GM18870 (cell line): Measurements from ENCODE around the gene RAB36.

ENCODE experiments used
- ATAC-seq: cut with Tn5 transposase; IDR thresholded peaks from one replicate; pipeline ENCODE4 v1.9.1; 2021; ENCODE audit warnings: moderate library complexity; ENCODE audit not compliant: unreplicated experiment

Gene RAB36, protein sequence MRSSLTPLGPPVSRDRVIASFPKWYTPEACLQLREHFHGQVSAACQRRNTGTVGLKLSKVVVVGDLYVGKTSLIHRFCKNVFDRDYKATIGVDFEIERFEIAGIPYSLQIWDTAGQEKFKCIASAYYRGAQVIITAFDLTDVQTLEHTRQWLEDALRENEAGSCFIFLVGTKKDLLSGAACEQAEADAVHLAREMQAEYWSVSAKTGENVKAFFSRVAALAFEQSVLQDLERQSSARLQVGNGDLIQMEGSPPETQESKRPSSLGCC

DNA sequence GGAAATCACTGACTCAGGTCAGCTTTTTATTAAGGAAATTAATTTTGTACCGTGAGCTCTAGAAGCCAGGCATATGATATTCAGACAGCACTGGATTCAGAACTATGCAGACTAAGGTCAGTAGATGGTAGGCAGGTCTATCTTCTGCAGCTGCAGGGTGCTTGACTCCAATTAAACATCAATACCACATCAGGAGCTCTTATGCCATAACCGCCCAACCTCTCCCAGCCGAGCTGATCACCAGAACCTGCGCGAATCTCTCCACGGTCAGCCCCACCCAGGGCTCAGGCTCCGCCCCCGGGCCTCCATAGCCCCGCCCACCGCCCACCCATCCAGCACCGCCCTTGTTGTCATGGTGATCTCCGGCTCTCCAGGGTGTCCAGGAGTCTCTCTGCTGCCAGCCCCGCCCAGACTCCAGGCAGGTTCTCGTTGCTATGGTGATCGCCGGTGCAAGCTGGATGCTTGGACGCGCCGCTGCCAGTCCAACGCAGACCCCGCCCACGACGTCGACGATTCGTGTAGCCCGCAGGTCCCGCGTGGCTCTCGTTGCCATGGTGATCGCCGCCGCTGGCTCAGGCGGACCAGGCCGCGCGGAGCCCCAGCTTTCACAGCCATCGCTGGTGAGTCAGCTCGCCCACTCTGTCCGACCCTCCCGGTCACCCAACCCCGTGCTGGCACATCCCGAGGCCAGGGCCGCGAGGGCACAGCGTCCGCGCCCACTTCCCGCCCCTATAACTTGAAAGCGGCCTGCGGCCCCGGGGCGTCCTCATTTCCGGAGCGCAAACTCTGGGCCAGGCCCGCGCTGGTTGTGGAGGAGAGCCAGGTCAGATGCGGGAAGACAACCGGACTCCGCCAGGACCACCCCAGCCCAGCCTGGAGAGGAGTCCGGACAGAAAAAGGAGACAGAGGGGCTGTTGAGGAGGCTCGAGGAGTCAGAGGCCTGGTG, at the start of gene RAB36:
Gene RAB36, plus strand, starts transcription at position 546 of the 946 bp plus-strand sequence. CDS start 1,140 bp downstream, outside the sequence.
- ATAC-seq: no peak

DNA sequence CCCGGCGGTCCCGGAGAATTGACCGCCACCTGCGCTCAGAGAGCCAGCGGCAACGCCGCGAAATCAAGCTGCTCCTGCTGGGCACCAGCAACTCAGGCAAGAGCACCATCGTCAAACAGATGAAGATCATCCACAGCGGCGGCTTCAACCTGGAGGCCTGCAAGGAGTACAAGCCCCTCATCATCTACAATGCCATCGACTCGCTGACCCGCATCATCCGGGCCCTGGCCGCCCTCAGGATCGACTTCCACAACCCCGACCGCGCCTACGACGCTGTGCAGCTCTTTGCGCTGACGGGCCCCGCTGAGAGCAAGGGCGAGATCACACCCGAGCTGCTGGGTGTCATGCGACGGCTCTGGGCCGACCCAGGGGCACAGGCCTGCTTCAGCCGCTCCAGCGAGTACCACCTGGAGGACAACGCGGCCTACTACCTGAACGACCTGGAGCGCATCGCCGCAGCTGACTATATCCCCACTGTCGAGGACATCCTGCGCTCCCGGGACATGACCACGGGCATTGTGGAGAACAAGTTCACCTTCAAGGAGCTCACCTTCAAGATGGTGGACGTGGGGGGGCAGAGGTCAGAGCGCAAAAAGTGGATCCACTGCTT, 49.4 kb upstream of the RAB36 start:
- no peak for ATAC-seq

DNA sequence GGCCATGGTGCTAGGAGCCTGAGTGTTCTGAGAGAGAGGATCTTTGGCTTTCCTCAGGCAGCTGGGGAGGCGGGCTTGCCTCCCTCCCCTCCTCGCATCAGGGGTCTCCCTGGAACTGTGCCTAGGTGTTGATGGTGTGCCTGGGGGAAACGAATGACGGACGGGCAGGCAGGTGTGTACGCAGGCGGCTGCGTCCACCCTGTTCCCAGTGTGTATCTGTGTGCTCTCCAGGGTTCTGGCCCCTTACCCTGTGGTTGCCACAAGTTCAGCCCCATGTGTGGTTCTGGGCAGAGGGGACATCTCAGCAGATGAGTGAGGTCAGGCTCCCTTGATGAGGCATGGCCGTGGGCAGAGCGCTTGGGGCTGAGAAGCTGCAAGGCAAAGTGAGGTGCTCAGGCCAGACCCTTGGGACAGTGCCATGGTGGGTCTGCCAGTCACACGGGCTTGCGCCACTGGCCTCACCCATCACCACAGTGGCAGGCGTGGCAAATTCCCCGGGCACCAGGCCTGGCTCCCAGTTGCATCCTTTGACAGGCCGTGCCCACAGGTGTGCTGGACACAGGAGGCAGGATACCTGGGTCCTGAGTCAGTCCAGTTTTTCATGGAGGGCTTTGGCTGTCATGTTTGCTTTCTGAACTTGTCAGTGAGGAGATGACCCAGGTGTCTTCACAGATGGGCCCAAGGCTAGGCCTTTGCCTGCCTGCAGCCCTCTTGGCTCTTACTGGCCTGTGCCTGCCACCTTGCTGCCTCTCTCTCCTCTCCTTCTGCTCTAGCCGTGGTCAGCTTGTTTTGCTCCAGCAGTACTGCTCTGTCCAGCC, 47.7 kb upstream of the RAB36 start:
- ATAC-seq: no peak

DNA sequence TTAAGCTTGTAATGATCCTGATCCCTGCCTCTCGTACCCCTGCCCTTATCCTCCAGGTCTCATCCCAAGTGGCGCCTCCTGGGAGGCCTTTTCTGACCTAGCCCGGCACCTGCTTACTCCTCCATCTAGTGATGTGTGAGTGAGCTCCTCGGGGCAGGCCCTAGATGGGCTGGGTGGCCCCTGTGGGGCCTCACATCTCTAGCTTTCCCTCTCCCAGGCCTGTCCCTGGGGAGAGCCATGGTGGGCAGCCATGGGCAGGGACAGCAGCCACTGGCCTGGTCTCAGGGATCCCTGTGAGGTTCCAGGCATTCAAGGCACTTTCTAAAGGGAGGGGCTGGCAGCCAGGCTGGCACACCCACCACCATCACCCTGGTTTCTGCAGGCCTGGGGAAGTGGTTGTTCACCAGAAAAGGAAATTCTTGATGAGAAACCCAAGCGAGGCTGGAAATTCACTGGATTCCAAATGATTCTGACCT, 47.0 kb upstream of the RAB36 start:
- no peak for ATAC-seq

DNA sequence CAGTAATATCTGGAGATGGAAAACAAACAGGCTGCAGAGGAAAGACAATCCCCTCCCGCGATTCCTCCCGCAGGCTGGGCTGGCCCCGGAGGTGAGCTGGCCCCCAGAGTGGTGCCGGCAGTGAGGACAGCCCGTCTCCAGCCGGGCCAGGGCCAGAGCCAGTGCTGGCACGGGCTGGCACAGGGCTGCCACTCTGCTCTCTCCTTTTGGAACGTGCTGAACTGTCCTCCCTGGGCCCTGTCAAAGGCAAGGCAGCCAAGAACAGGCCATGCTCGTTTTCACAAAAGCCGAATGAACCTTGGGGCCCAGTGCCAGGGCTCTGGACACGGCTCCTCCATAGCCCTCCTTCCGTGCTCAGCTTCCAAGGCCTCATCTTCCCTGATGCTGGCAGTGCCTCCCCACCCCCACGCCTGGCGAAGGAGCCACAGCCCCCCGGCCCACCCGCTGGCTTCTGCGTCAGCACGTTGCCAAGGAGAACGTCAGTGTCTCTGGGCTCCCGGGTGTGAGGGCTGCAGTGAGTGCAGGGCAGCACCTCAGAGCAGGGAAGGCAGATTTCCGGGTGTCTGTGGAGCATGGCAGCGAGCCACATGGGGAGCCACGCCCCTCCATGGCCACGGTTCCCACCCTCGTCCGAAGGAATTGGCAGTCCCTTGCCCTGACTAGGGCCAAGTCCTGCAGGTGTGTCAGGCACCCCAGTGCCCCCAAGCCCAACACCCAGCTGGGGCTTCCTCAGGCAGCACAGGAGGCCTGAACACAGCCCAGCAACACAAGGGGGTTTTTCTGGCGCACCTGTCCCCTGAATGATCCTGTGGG, 46.4 kb upstream of the RAB36 start:
- ATAC-seq: no peak

DNA sequence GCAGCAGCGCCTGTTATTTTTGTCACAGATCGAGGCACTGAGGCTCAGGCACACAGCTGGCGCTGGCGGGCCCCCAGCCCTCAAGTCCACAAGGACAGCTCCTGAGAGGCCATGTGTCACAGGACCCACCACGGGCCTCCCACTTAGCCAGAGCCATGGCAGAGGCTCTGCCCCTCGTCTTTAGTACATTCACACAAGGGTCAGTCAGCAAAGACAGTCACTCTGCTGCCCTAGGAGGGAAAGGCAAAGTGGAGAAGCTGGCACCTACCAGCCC, 45.8 kb upstream of the RAB36 start:
- ATAC-seq: no peak

DNA sequence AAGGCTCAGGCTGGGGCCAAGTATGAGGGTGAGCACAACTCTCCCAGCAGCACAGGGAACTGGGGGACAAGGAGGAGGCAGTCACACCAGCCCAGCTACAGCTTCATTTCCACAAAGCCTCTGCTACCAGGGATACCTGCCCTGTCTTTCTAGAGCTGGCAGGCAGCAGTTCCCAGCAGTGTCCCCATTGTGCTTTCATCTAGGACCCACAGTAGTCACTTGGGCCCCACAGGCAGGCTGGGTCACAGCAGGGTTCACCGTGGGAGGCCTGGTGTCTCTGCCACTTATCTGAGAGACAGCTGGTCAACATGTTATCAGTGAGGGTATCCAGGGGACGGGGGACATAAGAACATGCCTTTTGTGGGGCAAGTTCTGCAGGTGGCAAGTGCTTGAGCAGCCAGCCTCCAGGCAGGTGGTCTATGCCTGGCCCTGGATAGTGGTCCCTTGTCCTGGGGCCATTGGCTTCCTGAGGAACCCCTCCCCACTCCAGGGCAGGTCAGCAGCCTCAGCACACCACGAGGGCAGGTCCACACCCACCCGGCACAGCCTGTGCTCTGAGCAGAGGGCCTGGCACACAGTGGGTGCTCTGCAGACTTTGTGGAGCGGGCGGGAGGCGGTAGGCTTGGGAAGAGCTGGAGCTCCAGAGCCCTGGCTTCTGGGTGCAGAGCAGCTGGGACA, 45.0 kb upstream of the RAB36 start:
- ATAC-seq: no peak

DNA sequence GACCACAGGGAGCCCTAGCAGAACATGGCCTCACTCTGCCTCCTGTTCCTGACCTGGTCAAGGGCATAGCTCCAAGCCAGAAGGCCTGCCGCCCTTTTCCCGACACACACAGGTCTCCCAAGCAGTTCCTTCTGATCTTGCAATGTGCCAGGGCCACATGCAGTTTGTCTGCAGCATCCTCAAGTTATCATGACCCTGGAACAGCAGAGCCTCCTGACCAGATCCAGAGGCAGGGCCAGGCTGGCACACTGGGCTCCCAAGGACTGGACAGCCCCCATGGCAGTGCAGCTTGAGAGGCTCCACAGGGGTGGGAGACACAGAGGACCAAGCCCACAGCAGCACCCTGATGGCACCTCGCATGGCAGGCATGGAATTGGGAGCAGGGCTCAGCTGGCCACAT, 43.8 kb upstream of the RAB36 start:
- ATAC-seq: no peak

DNA sequence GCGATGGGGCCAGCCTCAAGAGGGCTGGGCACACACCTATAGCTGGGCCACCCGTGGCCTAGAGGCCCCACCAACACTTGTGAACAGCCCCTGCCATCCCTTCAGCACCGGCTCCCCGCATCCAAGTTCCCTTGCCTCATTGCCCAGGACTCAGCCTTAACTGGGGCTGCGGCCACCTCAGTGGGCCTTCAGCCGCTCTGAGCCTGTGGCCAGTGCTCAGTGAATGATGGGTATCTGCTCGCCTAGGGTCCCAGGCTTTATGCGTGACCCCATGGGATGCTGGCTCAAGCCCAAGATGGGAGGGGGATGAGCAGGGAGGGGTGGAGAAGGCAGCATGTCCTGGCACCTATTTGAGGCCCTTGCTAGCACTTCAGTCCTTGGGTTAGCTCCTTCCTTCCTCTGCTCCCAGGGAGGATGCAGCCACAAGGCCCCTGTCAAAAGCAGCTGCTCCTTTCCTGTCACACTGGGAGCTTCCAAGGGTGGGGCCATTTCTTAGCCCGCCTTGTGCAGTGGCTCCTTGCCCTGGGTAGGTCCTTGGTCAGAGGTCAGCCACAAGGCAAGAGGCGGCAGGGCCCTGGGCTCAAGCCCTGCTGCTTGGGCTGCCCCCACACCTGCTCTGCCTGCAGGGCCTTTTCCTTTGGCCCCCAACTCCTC, 43.1 kb upstream of the RAB36 start:
- ATAC-seq: no peak

DNA sequence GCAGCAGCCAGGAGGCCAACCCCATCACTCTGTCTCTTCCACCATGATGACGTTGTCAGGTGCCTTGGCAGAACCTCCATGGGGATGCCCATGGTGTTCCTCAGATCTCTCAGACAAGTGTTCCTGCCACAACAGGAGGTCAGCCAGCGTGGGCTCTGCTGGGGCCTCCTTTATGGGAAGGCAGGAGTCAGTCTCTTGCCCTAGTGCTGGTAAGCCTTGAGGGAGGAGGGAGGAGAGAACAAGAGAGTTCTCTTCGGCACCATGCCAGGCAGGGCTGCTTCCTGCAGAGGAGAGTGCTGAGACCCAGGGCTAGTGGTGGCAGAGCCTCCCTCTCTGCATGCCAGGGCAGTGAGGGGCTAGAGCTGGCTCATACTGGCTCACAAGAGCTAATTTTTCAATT, 42.5 kb upstream of the RAB36 start:
- ATAC-seq: no peak

DNA sequence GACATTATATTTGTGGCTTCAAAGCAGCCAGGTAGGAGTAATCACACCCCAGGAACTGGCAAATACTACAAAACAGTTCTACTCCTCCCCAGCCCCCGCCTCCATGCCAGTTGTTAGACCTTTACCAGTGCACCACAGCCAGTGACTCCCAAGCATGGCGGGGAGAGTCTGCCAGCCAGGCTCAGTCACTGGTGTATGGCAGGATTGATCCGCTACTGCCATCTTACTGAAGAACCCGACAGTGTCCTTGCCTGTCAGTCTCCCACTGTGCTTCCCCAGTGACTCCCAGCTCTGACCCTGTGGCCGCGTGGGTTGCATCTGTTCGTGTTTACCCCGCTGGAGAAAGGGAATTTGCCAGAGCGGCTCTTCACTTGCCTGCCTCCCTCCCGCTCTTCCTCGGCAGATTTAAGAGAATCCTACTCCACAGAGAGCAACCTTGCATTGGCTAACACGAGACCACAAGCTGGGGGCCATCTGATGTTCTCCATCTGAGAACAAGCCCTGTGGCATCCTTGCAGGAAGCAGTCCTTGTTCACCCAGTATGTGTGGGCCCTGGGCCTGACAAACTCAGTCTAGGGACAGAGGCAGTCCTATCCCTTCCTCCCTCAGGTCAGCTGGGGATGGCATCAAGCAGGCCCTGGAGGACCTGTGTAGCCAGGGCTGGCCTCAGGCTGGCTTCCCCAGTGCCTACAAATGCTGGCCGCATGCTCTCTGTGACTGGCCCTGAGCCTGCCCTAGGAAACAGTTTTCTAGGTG, 41.9 kb upstream of the RAB36 start:
- ATAC-seq: no peak

DNA sequence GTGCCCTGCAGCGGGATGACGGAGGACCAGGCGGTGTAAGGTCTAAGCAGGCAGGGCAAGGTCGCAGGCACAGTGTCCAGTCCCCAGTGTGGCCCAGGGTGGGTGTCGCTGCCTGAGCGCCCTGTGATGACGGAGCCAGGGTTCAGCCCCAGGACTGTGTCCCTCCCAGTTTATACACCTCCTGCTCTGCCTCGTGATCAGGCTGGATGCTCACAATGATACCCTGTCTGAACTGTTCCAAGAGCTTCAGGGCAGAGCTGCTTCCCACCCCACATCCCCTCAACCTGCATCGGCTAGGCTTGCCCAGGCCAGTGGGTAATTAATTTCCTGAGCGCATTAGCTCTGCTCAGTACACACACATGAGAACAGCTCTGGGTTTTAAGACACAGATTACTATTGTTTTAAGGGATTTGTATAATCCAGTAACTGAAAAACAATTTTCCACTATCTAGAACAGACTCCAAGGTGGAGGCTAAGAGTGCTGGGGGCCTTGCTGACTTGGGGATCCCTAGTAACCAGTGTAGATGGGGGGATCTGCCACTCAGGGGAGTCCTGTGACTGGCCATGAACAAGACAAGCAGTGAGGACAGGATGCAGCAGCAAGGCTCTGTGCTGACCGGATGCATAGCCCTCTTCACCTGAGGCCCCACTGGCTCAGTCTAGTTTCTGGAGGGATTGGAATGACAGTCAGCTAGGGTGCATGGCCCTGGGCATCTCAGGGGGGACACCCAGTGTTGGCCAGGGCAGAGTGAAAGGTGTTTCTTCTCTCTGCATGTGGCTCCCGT, 40.9 kb upstream of the RAB36 start:
- no peak for ATAC-seq

DNA sequence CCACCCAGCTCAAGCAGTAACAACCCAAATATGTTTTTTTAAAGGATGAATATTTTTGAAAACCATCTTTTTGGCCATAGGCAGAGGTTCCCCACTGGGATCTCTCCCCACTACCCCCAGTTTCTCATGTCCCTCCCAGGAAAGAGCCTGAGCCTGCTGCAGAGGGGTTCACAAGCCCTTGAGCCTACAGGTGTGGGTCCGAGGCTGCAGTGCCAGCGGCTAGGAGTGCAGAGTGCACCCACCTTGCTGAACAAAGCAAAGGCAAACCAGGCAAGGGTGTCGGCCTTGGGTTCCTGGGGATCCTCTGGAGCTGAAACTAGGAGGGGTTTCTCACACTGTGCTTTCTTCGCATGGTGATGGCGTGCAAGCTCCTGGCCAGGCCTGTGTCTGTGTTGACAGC, 40.0 kb upstream of the RAB36 start:
- ATAC-seq: no peak

DNA sequence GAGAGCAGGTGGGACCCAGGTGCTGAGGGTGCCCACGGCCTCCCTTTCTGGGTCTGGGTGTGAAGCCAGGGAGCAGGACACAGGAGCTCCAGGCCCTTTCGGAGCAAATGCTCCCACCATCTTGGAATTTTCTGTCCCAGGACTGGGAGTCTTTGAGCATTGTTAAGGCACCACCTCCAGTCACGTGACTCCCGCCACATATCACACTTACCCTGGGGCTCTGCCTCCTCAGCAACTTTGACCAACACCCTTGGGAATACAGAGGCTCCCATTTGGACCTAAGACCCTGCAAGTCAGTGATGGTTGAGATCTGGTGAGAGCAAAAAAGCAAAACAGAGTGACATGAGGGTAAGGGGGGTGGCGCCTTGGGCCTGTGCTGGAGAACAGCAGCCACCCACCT, 39.4 kb upstream of the RAB36 start:
- no peak for ATAC-seq

DNA sequence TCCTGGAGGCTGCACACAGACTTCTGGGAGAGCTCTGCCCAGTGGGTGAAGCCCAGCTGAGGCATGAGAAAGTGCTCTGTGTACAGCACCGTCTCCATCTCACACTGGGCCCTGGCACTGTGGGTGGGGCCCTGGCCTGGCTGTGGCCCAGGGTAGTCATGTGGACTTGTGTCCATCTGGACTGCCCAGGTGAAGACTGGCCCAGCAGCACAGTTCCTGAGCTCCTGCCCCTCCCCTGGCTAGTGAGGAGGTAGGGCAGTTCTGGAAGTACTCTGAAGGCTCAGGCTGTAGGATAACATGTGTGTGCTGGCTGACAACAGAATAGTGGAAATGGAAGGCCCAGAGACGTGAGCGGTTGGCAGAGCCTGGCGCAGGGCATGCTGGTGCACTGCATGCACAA, 38.9 kb upstream of the RAB36 start:
- ATAC-seq: no peak

DNA sequence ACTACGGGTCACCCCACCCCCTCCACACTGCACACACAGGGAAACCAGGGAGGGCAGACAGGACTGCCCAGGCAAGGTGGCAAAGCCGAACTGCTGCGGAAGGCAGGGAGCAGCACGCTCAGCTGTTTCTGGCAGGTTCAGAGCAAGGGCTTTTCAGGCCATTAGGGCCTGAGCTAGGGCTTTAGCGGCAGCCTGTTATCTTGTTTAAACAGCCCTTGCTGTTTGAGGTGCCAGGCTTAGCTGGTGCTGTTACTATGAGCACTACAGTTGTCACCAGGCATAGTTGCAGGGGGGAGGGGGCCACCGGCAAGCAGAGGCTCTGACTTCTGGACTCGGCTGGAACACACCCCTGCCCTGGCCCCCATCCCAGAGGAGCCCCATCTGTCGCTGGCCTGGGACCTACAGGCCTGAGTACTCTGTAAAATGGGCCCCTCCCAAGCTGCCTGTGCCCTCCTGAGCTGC, 38.3 kb upstream of the RAB36 start:
- ATAC-seq: no peak

DNA sequence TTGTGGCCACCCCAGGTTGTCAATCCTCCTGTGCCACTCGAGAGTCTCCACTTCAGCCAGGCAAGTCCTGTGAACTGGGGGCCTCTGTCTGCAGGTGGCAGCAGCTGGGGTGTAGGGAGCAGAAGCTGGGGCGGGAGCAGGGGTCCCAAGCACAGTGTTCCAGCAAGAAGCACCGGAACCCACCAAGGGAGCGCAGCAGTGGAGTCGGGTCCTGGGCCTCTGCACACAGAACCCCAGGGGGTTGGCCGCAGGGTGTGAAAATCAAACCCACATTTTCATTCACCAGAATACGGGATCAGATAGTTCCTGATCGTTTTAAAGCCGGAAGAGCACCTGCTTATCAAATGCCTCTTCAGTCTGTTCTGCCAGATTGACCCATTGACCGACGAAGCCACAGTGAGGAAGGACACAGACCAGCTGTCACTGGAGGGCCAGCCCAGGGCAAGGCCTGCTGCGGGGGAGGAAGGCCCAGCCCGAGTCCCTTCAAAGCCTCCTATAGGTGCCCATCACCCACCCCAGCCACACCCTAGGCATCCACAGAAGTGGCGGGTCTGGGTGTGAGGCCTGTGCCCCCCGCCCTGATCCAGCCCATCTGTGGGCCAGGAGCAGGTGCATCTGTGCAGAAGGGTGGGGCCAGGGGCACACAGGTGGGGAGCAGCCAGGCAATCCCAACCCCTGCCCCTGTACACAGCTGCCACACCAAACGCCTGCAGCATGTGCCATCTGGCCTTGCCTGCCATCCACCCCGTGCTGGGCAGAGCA, 37.6 kb upstream of the RAB36 start:
- ATAC-seq: no peak
